GM12878 (cell line): ENCODE results near the gene PLPP7. TPM values are rescaled to one million over a fixed set of nuclear protein-coding genes. Genes with fewer than 3 reads are reported as not detected.

Experiments
- ATF3 ChIP-seq: IDR thresholded peaks from 2 replicates; pipeline ENCODE4 v1.6.1; 2011; ENCODE audit warnings: low read depth, mild to moderate bottlenecking, low read length, moderate library complexity, borderline replicate concordance; ENCODE audit errors: extremely low read depth
- BCLAF1 ChIP-seq: fragments of 450-650 bp; IDR thresholded peaks from 2 replicates; pipeline ENCODE4 v1.6.1; 2017; ENCODE audit warnings: antibody characterized with exemption, mild to moderate bottlenecking, moderate library complexity
- BHLHE40 ChIP-seq, 2 experiments: fragments of 450-650 bp in 1 of 2; IDR thresholded peaks; 2 replicates each; pipeline ENCODE4 v1.6.1; 2011 to 2017; ENCODE audit warnings: low read depth in 2 of 2, borderline replicate concordance in 1 of 2, improper control_type of control experiment in 1 of 2, low read length in 1 of 2, mild to moderate bottlenecking in 1 of 2
- CUX1 ChIP-seq: IDR thresholded peaks from 2 replicates; pipeline ENCODE4 v1.6.1; 2012; ENCODE audit warnings: improper control_type of control experiment, low read depth, low read length; ENCODE audit not compliant: insufficient replicate concordance
- DPF2 ChIP-seq: fragments of 450-650 bp; IDR thresholded peaks from 2 replicates; pipeline ENCODE4 v1.6.1; 2017; ENCODE audit warnings: mild to moderate bottlenecking
- E4F1 ChIP-seq: fragments of 450-650 bp; IDR thresholded peaks from 2 replicates; pipeline ENCODE4 v1.6.1; 2018; ENCODE audit warnings: borderline replicate concordance, mild to moderate bottlenecking; ENCODE audit not compliant: partially characterized antibody
- IRF4 ChIP-seq: IDR thresholded peaks from 2 replicates; pipeline ENCODE4 v1.6.1; 2011; ENCODE audit warnings: low read depth, low read length
- KLF5 ChIP-seq: fragments of 450-650 bp; IDR thresholded peaks from 2 replicates; pipeline ENCODE4 v1.6.1; 2014; ENCODE audit warnings: mild to moderate bottlenecking; ENCODE audit not compliant: partially characterized antibody
- MYB ChIP-seq: fragments of 150-350 bp; IDR thresholded peaks from 2 replicates; pipeline ENCODE4 v1.6.1; 2014; ENCODE audit warnings: mild to moderate bottlenecking, low read depth, low read length, borderline replicate concordance
- POLR2A ChIP-seq: IDR thresholded peaks from 2 replicates; pipeline ENCODE4 v1.6.1; 2011; ENCODE audit warnings: low read depth, mild to moderate bottlenecking, low read length
- SMAD1 ChIP-seq: fragments of 450-650 bp; IDR thresholded peaks from 2 replicates; pipeline ENCODE4 v1.6.1; 2018; ENCODE audit warnings: mild to moderate bottlenecking, low read depth; ENCODE audit not compliant: partially characterized antibody
- ZBTB40 ChIP-seq: fragments of 450-650 bp; IDR thresholded peaks from 2 replicates; pipeline ENCODE4 v1.6.1; 2016; ENCODE audit warnings: mild to moderate bottlenecking, moderate library complexity, borderline replicate concordance
- polyA plus RNA-seq, 11 experiments: library from polyadenylated mRNA; depleted of rRNA in 4 of 11; unstranded in 6 of 11; stranded (reverse) in 5 of 11; fragments of >200 nt; fragmentation: Nextera tagmentation in 4 of 11; fragmentation: Illumina TruSeq in 1 of 11; extraction: Ambion mirVana in 4 of 11; extraction: Trizol in 1 of 11; gene quantifications; 1 replicate in 1 of 11; 2 replicates in 10 of 11; pipeline versions ENCODE4 v1.2.1 to v1.2.3, GENCODE V29; 2011 to 2016; ENCODE audit warnings: inconsistent platforms in 2 of 11, missing spikeins in 2 of 11, low read depth in 1 of 11
- total RNA-seq, 4 experiments: library from RNA; depleted of rRNA in 3 of 4; stranded (reverse); fragments of >200 nt in 3 of 4; fragmentation: Illumina TruSeq in 1 of 4; extraction: Trizol in 1 of 4; gene quantifications; 2 replicates each; pipeline versions ENCODE4 v1.2.1 to v1.2.3, GENCODE V29; 2013 to 2021

PLPP7 gene
- total and polyA plus RNA-seq, 10 of the 15 experiments (the other 5 are each of a cell fraction or from before 2014, with no cell fraction given), result 0.05 to 1.0 (median 0.40) TPM; not detected in 3

- TF ChIP-seq CUX1 (no peak), E4F1 (no peak), ATF3 (no peak), SMAD1 (no peak), IRF4 (no peak), ZBTB40 (no peak), BHLHE40 (IDR thresholded peaks at IDR 0.05; ENCODE audit: borderline replicate concordance in 1 of 2, low read depth in 2 of 2, low read length in 1 of 2) (peak; percentile 71 to 85; a peak in 3 of 4 replicates), POLR2A (peak; percentile 46; the same call in 1 of the 2 replicates), KLF5 (no peak), MYB (no peak), BCLAF1 (no peak), DPF2 (no peak; the same call in 1 of the 2 replicates)
Observed at GRCh38 chr9:131273856-131274673, 15.5 kb upstream of the PLPP7 start (continued).
